ENCODE data around the gene EMID1.

GRCh38 chr22:29195118-29195963, 10.4 kb upstream of the EMID1 start:
- TF ChIP-seq TAF1 (IDR thresholded peaks at IDR 0.05; ENCODE audit: low read depth) (no peak), MAX (IDR thresholded peaks at IDR 0.05) (no peak), ZBTB7A (IDR thresholded peaks at IDR 0.05; ENCODE audit: low read depth) (no peak), REST (IDR thresholded peaks at IDR 0.05; ENCODE audit: low read depth) (no peak), CEBPB (IDR thresholded peaks at IDR 0.05) (no peak), EGR1 (IDR thresholded peaks at IDR 0.05) (no peak), EP300 (IDR thresholded peaks at IDR 0.05; ENCODE audit: borderline replicate concordance) (no peak)

All from Ishikawa (cell line).